Ovary (tissue), 9 donors: Measurements from ENCODE around the gene RAPGEF2. TPM values are rescaled to one million over a fixed set of nuclear protein-coding genes. Genes with fewer than 3 reads are reported as not detected.

ENCODE experiments used
- DNase-seq, 5 donors: peaks; one replicate each; pipeline ENCODE4 v3.0.0-alpha.2; 2019 to 2020
- H3K27ac ChIP-seq, 2 donors: fragments of 200-600 bp; one replicate each; pipeline versions ENCODE4 v1.5.1 to v1.8.0; 2019 to 2022
- H3K27me3 ChIP-seq: fragments of 200-600 bp; one replicate; pipeline ENCODE4 v1.8.0; 2022
- H3K36me3 ChIP-seq: fragments of 200-600 bp; sonication (generic); one replicate; pipeline ENCODE4 v1.5.1; 2019
- H3K4me1 ChIP-seq: one replicate; pipeline ENCODE4 v1.8.1; 2013; ENCODE audit warnings: mild to moderate bottlenecking, moderate library complexity; ENCODE audit not compliant: insufficient read depth
- H3K4me3 ChIP-seq: fragments of 200-600 bp; sonication (generic); one replicate; pipeline ENCODE4 v1.5.1; 2017
- H3K9me3 ChIP-seq, 2 donors: fragments of 200-600 bp in 1 of 2; sonication (generic) in 1 of 2; one replicate each; pipeline versions ENCODE4 v1.5.1 to v1.8.1; 2013 to 2019; ENCODE audit warnings: mild to moderate bottlenecking in 1 of 2, moderate library complexity in 1 of 2
- EP300 ChIP-seq: sonication (generic); formaldehyde crosslinking; IDR thresholded peaks from one replicate; pipeline ENCODE4 v1.6.1; 2017; ENCODE audit warnings: antibody characterized with exemption
- POLR2A ChIP-seq: fragments of 450-650 bp; IDR thresholded peaks from one replicate; pipeline ENCODE4 v1.6.1; 2017; ENCODE audit warnings: antibody characterized with exemption, mild to moderate bottlenecking, moderate library complexity
- WGBS, 3 donors: extraction: QIAGEN DNeasy Blood & Tissue Kit in 1 of 3; methylation state at CpG; one replicate each; pipeline versions ENCODE4 v1.1.5 to v1.1.7; 2013 to 2017; 5-methylcytosine and 5-hydroxymethylcytosine counted together
- intact Hi-C, 4 donors: fragments of 100-400 bp; cut with DNase I; formaldehyde crosslinking; loops; one replicate each; pipeline versions ENCODE4 v1.11.0 to v1.15.1; 2022 to 2023
- polyA plus RNA-seq, 2 donors: library from polyadenylated mRNA; stranded (reverse); fragments of 200-250 nt in 1 of 2; fragments of 350-450 nt in 1 of 2; fragmentation: Illumina TruSeq in 1 of 2; extraction: RNeasy Lipid Tissue Mini Kit (QIAGEN cat#74804) in 1 of 2; gene quantifications; one replicate each; pipeline ENCODE4 v1.2.3, GENCODE V29; 2013 to 2014
- total RNA-seq, 7 donors: library from RNA; depleted of rRNA in 2 of 7; stranded (reverse); fragments of >200 nt in 2 of 7; fragmentation: NEBNext Ultra II Directional in 3 of 7; extraction: Animal tissue kit (Norgen Biotek cat#: 25700) in 3 of 7; gene quantifications; one replicate each; pipeline versions ENCODE4 v1.1.0 to v1.2.4, GENCODE V29; 2016 to 2023
- TF ChIP-seq, protein P1 (sequence below), 3 donors: fragments of 450-650 bp in 2 of 3; fragments of 200-600 bp in 1 of 3; IDR thresholded peaks; one replicate each; pipeline versions ENCODE4 v1.5.1 to v1.8.0; 2016 to 2022; ENCODE audit warnings: antibody characterized with exemption in 3 of 3, mild to moderate bottlenecking in 1 of 3
- donor health status: DM: no; HTN: no; CAD: no; lungs with moderate emphysema.
- donor health status: DM: no; HTN: no; CAD: no.
- donor health status: Bipolar disorder and iron deficiency.
- donor health status: DM: yes; HTN: yes; CAD: no.
- donor health status: DM: no; HTN: no; CAD: no.
- donor health status: DM: yes; HTN: yes; CAD: no.

RAPGEF2 gene
- total and polyA plus RNA-seq, 9 donors = 11.5 to 46.5 (median 25.4) TPM

DNA sequence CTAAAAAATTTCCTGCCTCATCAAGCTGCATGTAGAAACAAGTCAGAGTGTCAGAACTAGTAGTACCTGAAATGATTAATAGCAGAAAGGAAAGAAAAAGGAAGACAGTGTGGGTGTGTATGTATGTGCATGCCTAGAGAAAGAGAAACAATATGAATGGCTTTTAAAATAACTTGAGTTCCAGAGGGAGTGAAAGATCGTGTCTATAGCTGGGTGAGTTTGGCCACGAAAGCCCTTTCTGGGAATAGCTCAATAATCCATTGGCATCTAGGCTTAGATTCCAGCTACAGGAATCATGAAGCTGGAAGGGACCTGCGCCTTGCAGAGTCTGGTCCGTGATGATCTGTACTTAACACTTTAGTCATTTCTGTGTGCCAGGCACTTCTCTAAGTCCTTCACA is 195.6 kb downstream of the RAPGEF2 start:
- 52 to 53% (median 53%) methylated on average over 4 of the region's 4 CpGs for WGBS, 3 donors
- intact Hi-C loops = no loop called here
- no peak for DNase-seq
- Histone ChIP-seq H3K27me3 (no peaks in the 10 kb centered on the region), H3K36me3 (no peaks in the 10 kb centered on the region), H3K4me1 (no peaks in the 10 kb centered on the region), H3K27ac (no peak overlapping the region), H3K9me3 (no peaks in the 10 kb centered on the region), H3K4me3 (no peak overlapping the region)
- TF ChIP-seq EP300 = no peak
- TF ChIP-seq POLR2A = no peak
- TF ChIP-seq, protein P1, sequence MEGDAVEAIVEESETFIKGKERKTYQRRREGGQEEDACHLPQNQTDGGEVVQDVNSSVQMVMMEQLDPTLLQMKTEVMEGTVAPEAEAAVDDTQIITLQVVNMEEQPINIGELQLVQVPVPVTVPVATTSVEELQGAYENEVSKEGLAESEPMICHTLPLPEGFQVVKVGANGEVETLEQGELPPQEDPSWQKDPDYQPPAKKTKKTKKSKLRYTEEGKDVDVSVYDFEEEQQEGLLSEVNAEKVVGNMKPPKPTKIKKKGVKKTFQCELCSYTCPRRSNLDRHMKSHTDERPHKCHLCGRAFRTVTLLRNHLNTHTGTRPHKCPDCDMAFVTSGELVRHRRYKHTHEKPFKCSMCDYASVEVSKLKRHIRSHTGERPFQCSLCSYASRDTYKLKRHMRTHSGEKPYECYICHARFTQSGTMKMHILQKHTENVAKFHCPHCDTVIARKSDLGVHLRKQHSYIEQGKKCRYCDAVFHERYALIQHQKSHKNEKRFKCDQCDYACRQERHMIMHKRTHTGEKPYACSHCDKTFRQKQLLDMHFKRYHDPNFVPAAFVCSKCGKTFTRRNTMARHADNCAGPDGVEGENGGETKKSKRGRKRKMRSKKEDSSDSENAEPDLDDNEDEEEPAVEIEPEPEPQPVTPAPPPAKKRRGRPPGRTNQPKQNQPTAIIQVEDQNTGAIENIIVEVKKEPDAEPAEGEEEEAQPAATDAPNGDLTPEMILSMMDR (IDR thresholded peaks at IDR 0.05) = no peak

DNA sequence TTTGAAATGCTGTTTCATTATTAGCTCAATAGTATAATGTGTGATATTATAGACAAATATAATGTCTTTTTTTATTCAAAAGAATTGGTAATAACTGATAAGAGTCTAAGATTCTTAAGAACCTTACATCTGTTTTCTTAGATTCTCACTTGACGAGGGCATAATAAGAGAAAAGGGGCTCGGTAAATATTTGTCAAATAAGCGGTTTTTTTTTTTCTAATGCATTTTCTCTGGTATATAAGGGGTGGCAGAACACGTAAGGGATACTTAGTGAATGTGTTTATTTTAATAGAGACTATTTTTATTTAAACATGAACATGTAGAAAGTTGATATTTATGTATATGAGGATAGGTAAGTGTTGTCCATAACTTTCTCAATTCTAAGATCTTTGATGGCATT is 200.6 kb downstream of the RAPGEF2 start:
- TF ChIP-seq, protein P1 (IDR thresholded peaks at IDR 0.05) = no peak
- TF ChIP-seq POLR2A = no peak
- TF ChIP-seq EP300 = no peak
- H3K27me3 ChIP-seq = no peaks in the 10 kb centered on the region
- H3K9me3 ChIP-seq = no peaks in the 10 kb centered on the region
- no peak overlapping the region for H3K27ac ChIP-seq
- 94 to 97% (median 97%) methylated on average over 4 of the region's 4 CpGs for WGBS, 3 donors
- no peak overlapping the region for H3K4me3 ChIP-seq
- no peaks in the 10 kb centered on the region for H3K36me3 ChIP-seq
- H3K4me1 ChIP-seq = no peaks in the 10 kb centered on the region
- intact Hi-C loops = no loop called here
- DNase-seq = no peak

DNA sequence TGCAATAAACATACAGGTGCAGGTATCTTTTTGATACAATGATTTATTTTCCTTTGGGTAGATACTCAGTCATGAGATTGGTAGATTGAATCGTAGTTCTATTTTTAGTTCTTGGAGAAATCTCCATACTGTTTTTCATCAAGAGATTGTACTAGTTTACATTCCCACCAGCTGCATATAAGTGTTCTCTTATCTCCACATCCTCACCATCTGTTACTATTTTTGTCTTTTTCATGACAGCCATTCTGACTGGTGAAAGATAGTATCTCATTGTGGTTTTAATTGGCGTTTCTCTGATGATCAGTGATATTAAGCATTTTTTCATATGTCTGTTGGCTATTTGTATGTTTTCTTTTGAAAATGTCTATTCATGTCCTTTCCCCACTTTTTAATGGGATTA is 202.2 kb downstream of the RAPGEF2 start:
- Histone ChIP-seq H3K36me3 (no peaks in the 10 kb centered on the region), H3K27me3 (no peaks in the 10 kb centered on the region), H3K4me1 (no peaks in the 10 kb centered on the region), H3K9me3 (no peaks in the 10 kb centered on the region), H3K4me3 (no peak overlapping the region), H3K27ac (no peak overlapping the region)
- TF ChIP-seq EP300 (no peak), POLR2A (no peak)
- TF ChIP-seq, protein P1 (IDR thresholded peaks at IDR 0.05) = no peak
- 89 to 93% (median 91%) methylated on average over 2 of the region's 2 CpGs for WGBS, 3 donors
- intact Hi-C loops = no loop called here
- no peak for DNase-seq

DNA sequence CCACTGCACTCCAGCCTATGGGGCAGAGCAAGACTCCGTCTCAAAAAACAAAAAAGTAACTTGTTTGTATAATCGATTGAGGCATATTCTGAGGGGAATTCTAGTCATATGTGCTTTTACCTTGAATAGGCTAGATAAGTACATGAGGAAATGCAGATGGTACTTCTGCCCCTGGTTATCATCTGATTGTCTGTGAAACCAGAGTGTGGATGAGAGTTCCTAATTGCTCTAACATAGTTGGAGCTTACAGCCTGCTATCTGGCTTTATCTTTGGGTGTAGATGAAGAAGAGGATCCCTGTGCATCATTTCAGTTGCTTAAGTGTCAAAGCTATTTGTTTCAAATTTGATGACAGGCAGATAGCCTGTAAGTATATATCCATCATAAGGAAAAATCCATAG is 205.1 kb downstream of the RAPGEF2 start:
- TF ChIP-seq EP300 (no peak), POLR2A (no peak)
- TF ChIP-seq, protein P1 (IDR thresholded peaks at IDR 0.05) = no peak
- Histone ChIP-seq H3K27me3 (no peaks in the 10 kb centered on the region), H3K27ac (no peak overlapping the region), H3K4me3 (no peak overlapping the region), H3K4me1 (peaks cover 6% of the 10 kb centered on the region), H3K36me3 (no peaks in the 10 kb centered on the region), H3K9me3 (no peaks in the 10 kb centered on the region)
- 82 to 89% (median 88%) methylated on average over 2 of the region's 2 CpGs for WGBS, 3 donors
- intact Hi-C loops = no loop called here
- DNase-seq = no peak
